Coronary artery (tissue), 2 donors: ENCODE results near the gene NTRK3.

Experiments
- DNase-seq: peaks from one replicate; pipeline ENCODE4 v3.0.0-alpha.2; 2017; ENCODE audit warnings: low spot score
- H3K27ac ChIP-seq, 2 donors: fragments of 200-600 bp; sonication (generic); one replicate each; pipeline ENCODE4 v1.5.1; 2016 to 2019
- H3K4me3 ChIP-seq: fragments of 200-600 bp; sonication (generic); 2 replicates; pipeline ENCODE4 v1.5.1; 2016; ENCODE audit warnings: mild to moderate bottlenecking, moderate library complexity
- TF ChIP-seq, protein P1 (sequence below): fragments of 200-600 bp; sonication (generic); IDR thresholded peaks from one replicate; pipeline ENCODE4 v1.5.1; 2019; ENCODE audit warnings: antibody characterized with exemption

Gene NTRK3

DNA sequence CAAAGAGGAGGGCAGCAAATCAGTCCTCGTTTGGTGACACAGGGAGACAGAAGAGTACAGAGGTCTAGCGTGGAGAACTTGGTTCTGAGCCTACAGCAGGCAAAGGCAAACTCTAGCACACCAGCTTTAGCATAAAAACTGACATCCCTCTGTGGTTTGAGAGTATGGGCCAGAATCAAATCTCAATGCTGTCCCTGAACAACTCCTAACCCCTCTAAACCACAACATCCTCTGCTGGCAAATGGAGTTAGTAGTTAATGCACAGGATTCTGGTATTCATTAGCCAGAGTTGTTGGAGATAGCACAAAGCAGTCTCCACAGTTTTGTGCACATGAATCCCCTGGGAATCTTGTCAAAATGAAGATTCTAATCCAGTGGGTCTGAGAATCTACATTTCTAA, 315.8 kb downstream of the NTRK3 start:
- no peak overlapping the region for H3K4me3 ChIP-seq
- DNase-seq = no peak
- no peak overlapping the region for H3K27ac ChIP-seq
- TF ChIP-seq, protein P1, sequence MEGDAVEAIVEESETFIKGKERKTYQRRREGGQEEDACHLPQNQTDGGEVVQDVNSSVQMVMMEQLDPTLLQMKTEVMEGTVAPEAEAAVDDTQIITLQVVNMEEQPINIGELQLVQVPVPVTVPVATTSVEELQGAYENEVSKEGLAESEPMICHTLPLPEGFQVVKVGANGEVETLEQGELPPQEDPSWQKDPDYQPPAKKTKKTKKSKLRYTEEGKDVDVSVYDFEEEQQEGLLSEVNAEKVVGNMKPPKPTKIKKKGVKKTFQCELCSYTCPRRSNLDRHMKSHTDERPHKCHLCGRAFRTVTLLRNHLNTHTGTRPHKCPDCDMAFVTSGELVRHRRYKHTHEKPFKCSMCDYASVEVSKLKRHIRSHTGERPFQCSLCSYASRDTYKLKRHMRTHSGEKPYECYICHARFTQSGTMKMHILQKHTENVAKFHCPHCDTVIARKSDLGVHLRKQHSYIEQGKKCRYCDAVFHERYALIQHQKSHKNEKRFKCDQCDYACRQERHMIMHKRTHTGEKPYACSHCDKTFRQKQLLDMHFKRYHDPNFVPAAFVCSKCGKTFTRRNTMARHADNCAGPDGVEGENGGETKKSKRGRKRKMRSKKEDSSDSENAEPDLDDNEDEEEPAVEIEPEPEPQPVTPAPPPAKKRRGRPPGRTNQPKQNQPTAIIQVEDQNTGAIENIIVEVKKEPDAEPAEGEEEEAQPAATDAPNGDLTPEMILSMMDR = no peak

GRCh38 chr15:87939848-87940457, 316.6 kb downstream of the NTRK3 start:
- Histone ChIP-seq H3K27ac (no peak overlapping the region), H3K4me3 (no peak overlapping the region)

DNA sequence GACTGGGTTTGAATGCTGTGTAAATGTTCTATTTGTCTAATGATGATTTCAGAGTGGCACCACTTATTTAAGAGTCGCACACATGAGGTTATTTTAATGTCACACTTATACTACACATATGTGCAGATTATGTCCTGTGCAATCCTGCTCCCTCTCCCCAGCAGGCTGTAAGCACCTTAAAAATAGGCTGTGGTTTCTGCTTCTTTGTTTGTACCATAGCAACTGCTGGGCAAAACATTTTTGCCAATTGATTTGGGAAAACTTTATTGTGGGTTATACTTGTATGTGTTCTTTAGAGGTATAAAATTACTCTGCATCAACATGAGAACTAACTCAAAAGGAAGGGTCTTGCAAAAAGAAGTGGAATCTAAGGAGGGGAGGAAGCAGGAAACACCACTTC, 318.5 kb downstream of the NTRK3 start:
- DNase-seq = no peak
- TF ChIP-seq, protein P1 = no peak
- H3K4me3 ChIP-seq = no peak overlapping the region
- no peak overlapping the region for H3K27ac ChIP-seq

More at GRCh38 chr15:87939848-87940457, 316.6 kb downstream of the NTRK3 start:
- TF ChIP-seq, protein P1 = no peak
- no peak for DNase-seq

DNA sequence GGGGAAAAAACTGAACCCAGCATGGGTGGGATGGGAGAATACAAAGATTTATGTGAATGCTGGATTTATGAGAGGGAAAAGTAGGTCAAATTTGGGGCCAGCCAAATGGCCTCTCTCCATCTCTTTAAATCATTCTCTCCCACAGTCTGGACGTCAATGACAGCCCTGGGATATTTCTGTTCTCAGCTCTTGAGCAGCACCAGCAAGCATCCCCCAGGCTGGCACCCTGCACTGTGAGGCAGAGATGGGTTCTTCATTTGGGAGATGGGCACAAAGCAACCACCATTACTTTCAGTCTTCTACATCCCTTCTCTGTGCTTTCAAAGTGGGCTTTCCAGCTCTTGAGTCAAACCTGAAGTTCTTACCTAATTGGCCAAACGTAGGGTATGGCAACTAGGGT, 321.0 kb downstream of the NTRK3 start:
- DNase-seq = no peak

DNA sequence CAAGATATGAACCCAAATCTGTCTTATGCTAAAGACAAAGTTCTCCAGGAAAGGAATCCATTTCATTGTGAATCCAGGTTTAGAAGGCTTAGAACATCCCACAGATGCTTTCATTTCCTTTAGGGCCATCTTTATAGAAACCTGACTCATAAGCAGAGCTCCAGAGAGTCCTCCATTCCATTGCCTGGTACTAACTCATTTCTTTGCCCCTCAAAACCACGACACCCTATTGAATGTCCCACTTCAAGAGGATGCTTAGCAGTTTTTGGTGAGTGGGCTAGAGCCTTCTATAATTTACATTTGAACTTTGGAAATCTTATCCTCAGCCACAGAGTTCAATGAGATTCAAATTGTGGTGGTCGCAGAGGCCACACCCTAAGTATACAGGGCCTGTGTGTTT, 325.0 kb downstream of the NTRK3 start:
- TF ChIP-seq, protein P1 = no peak
- H3K4me3 ChIP-seq = no peak overlapping the region
- no peak for DNase-seq

More for the DNA sequence above, 321.0 kb downstream of the NTRK3 start:
- H3K4me3 ChIP-seq = no peak overlapping the region
- H3K27ac ChIP-seq = no peak overlapping the region
- TF ChIP-seq, protein P1 = no peak

DNA sequence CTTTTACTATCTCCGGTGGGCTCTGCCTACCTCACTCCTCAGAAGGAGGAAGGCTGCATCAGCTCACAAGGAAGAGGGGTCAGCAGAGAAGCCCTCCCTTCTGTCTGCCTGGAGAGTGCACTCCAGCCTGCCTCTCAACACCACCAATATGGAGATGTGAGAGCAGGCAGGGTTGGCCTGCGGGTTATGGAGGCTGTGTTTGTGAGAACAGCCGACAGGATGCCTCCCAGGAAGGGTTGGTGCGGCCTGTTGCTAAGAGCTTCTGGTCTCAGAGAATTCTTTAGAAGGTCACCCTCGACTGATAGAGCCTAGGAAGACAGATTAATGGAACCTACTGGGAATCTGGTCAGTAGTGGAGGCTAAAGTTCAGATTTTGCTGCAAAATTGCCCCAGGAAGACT, 326.1 kb downstream of the NTRK3 start:
- TF ChIP-seq, protein P1 = no peak
- Histone ChIP-seq H3K4me3 (no peak overlapping the region), H3K27ac (no peak overlapping the region)
- DNase-seq = no peak

More for the DNA sequence above, 325.0 kb downstream of the NTRK3 start:
- no peak overlapping the region for H3K27ac ChIP-seq

- DNase-seq = no peak
- Histone ChIP-seq H3K4me3 (no peak overlapping the region), H3K27ac (no peak overlapping the region)
- TF ChIP-seq, protein P1 = no peak
Measured at GRCh38 chr15:87929841-87930240, 326.7 kb downstream of the NTRK3 start.
